Inflammatory macrophage treated with lipopolysaccharide for 4 hours (primary cell): ENCODE results near the gene IRAK4.
A peak's percentile ranks its signal among the peaks of the same experiment; 100 is the strongest.

ENCODE experiments used
- DNase-seq: peaks from one replicate; pipeline ENCODE4 v3.0.0-alpha.2; 2020

Gene IRAK4

DNA sequence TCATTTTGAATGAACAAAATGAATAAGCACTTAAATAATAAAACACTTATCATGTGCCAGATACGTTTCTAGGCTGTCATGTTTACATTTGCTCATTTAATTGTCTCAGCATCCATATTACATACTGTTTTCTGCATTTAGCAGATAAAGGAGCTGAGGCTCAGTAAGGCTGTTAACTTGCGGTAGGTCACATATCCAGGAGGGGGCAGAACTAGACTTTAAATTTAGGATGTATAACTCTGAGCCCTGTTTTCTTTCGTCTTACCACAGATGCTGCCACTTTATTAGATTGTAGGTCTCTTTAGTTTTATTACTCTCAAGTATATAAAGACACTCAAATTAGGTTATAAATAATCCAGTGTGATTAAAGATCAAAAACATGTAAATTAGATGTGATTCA, 17.7 kb downstream of the IRAK4 start:
- DNase-seq: peak; percentile 24

DNA sequence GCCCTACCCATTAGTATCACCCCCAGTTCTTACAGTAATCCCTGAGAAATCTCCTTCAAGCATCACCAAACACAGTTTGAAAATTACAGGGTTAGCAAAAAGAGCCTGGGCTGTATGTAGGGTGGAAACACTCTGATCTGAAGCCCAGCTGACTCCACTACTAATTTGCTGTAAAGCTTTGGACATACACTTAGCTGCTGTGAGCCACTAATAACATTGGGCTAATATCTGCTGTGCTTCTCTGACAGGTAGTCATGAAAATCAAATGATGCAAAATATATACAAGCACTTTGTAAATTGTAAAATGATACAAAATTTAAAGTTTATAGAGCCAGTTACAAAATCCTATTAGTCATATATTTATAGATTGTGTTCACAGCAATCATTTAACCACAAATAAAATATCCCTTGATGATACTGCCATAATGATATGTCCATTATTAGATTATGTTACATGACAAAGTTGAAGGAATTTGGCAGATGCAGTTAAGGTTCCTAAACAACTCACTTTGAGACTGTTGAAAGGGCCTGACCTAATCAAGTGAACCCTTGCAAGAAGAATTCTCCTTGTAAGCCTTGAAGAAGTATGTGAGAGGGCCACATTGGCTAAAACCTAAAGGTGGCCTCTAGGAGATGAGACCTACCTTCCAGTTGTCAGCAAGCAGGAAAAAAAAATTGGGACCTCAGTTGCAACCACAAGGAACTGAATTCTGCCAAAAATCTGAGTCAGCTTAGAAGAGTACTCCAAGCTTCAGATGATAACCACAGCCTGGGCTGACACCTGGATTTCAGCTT, 28.3 kb downstream of the IRAK4 start:
- DNase-seq: no peak

DNA sequence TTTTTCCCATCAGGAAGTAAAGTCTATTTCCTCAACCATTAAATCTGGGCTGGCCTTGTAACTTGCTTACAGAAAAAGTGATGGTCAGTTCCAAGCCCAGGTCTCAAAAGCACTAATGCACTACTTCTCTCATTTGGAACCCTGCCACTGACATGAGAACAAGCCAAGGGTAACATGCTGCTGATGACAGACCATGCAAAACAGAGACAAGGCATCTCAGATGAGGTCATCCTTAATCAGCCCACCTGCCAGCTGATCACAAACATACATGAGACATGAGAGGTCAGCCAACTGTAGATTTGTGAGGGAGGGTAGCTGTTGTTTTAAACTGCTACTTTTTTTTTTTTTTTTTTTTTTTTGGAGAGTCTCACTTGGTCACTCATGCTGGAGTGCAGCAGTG, 31.2 kb downstream of the IRAK4 start:
- no peak for DNase-seq

- no peak for DNase-seq
These were observed 37.0 kb downstream of the IRAK4 start for GRCh38 chr12:43795716-43796280.

DNA sequence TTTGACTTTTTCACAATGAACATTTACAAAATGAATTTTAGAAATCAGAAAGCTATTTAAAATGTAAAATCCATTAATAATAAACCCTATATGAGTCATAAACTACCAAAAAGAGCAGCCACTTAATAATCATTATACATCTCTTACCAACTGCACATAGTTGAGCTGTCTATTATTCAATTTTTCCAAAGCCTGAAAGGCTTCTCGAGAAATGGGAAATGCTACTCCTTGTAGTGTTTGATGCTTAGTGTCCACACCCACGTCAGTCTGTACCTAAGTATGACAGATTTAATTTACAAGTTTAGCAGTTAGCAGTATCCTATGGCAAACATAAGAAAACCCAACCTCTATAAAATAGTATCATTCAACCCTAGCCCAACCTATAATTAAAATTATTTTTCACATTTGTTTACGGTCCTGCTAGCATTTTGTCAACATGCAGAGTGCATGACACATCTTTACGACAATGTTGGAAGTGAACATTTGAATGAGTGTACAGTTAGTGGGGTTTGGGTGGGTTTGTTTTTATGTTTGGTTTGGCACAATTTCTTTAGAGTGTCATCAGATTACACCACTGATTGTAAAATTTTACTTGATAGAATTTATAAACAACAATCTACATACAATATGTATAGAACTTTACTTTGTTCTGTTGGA, 38.9 kb downstream of the IRAK4 start:
- DNase-seq: no peak

DNA sequence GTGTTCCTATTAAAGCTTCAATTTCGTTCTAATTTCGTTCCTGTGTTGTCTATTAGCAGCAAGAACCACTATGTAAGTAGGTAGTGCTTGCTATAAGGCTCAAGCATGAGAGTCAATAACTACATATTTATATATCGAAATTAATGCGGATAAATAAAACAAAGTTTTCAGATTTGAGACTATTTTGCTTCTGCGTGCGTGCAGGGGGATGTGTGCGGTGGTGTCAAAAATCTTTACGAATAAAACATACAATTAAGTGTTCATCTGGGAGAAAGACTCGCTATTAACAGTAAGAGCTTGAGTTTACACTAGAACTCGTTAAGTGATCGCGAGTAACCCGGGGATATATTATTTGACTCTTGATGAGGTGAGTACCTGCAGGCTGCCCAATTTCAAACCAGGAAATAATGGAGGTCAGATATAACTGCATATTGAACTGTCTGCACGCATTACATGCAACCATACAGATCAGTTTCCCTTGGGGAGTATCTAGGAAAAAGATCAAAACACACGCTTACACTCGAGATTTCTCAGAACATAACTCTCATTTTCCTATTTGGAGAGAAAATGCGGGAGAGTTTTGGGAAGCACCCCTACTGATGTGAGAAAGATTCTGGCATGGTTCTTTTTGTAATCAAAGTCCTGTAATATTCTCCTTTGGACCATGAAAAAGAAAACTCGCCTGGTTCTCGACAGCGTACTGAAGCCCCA, 46.6 kb downstream of the IRAK4 start:
- DNase-seq: no peak

GRCh38 chr12:43805860-43806736, 47.3 kb downstream of the IRAK4 start, which contains the start of gene TWF1:
TSS of gene TWF1 (minus strand) at chr12:43806317. CDS start at chr12:43806245, 72 bp downstream.
- DNase-seq: peak; percentile 87

DNA sequence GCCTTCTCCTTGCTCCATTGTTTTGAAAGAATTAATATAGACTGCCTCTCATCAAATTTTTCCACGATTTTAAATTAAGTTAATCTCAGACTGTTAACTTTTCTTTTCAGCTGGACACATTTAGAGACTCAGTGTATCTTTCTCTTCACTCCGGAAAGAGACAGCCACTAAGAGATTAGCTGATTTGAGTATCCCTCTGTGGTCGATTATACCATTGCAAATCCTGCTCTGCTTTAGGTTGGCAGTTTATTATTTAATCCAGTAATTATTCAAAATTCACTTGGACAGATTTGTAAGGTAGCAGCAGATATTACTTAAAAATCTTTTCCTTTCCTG, 48.0 kb downstream of the IRAK4 start:
- no peak for DNase-seq

DNA sequence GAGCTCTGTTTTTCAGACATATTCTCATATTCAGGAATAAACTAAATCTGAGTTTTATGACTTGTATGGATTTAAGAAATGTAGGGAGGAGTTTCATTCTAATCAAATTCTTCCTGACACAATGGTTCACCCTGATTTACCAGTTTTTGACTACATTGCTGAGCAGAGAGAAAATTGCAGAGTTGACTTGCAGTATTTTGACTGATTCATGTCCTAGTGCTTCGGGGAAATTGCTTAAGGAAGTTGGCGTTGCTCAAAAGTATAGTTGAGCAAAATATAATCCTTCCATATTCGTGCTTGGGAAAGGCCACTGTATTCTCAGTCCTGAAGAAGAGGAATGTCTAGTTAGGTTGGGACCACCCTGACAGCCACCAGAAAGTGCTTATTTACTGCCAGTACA, 48.6 kb downstream of the IRAK4 start:
- peak; percentile 72 for DNase-seq

- DNase-seq: no peak
These were observed 53.3 kb downstream of the IRAK4 start for GRCh38 chr12:43812057-43812456.

- DNase-seq: no peak
These were observed 54.2 kb downstream of the IRAK4 start for GRCh38 chr12:43812926-43813325.

GRCh38 chr12:43815416-43815815, 56.7 kb downstream of the IRAK4 start:
- no peak for DNase-seq

DNA sequence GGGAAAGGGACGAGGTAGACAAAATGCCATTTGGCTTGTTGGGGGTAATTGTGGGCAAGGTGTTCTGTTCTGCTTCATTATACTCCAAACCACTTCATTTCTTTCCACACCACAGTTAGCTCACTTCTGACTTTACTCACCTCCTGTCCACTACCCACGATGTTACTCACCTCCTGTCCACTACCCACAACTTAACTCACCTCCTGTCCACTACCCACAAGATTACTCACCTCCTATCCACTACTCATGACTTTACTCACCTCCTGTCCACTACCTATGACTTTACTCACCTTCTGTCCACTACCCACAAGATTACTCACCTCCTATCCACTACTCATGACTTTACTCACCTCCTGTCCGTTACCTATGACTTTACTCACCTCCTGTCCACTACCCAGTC, 57.4 kb downstream of the IRAK4 start:
- no peak for DNase-seq

- no peak for DNase-seq
These were observed 65.5 kb downstream of the IRAK4 start for GRCh38 chr12:43824207-43824775.

DNA sequence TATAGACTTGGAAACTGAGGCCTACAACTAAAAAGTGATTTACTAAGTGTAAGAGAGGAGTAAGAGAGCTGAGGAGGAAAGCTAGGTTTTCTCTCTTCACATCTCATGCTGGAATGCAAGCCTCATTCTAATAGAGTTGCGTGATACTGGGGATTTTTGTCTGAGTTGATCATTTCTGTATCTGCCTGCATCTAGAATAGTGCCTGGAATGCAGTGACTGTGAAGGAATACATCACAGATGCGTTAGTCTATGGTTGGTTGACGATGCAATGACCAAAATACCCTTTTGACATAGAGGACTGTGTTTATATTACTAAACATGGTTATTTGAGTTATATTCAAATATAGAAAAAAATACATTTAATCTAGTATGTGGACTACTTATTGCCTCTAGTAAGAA, 67.9 kb downstream of the IRAK4 start:
- DNase-seq: no peak

DNA sequence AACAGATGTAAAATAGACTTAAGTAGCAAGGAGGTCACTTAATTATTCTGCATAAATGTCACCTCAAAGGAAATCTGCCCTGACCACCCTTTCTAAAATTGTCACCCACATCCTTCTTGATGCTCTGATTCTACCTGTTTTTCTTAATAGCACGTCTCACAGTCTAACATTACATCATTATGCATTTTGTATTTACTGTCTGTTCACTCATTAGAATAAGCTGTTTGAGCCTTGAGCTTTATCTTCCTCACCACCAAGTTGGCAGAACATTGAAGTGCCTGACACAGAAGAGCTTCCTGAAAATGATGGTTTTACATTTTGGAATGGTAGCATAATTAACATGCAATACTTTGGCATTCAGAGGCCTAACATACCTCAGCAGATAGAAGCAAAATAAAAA, 68.3 kb downstream of the IRAK4 start:
- no peak for DNase-seq

DNA sequence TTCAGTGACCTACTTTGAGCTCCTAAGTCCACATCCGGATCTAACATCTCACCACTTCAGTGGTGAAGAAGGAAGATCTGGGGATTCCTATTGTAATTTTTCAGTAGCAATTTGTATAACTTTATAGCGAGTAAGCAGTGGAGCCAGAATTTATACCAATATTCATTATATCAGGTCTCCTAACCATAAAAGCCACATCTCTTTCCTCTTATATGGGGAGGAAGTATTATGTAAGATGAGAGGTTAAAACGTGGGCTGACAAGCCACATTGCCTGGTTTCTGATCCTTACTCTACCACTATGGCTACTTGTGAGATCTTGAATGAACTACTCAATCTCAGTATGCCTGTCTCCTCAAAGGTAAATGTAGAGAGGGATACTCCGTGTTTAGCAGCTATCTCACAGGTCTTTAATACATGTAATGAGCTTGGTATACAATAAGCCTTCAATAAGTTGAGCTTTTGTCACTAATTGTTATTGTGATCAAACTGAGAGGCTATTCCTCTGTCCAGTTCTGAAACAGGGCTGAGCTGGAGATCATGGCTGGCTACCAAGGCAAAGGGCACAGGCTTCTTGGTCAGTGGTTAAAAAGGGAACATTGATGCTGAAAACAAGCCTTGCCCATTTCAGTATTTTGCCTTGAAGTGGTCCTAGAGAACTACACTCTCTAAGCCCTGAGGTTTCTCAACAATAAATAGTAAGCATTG, 73.9 kb downstream of the IRAK4 start:
- peak; percentile 61 for DNase-seq

DNA sequence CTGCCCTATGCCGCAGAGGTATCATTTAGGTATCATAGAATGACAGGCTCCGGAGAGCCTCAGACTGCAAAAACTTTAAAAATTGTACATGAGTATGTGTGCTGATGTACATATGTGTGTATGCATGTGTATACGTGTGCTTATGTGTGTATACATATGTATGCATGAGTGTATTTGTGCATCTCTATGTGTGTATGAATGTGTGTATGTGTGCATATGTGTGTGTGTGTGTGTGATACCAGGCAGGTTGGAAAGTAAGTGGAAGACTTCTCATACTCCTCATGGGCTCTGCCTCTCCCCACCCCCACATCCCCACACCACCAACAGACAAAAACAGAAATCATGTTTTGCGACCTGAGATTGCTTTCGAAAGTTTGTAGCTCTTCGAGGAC, 76.5 kb downstream of the IRAK4 start:
- DNase-seq: no peak

- peak; percentile 57 for DNase-seq
These were observed 77.1 kb downstream of the IRAK4 start, which contains the start of gene TMEM117 for GRCh38 chr12:43835656-43836474. TSS of gene TMEM117 (plus strand) at chr12:43836081.

DNA sequence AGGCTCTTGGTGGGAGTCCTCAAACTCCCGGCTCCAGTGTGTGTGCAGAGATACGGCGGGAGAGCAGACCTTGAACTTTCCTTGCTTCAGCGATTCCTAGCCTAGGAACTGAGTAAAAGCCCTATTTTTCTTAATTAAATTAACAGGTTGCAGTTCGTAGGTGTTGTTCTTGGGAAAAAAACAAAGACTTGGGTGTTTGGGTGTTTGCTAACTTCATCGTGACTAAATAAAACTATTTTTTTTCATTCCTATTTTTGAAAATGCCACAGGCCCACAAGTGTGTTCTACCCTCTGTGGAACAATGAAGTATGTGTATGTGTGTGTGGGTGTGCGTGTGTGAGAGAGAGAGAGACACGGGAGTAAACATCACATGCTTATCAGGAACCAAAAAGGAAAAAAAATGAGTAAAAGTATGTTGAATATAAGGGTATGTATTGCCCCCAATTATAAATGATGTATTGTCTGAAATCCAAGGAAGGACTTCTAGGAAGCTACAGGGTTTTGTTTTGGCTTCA, 77.8 kb downstream of the IRAK4 start:
- DNase-seq: peak; percentile 27
